BLaER1 (cell line): ENCODE data around the gene LBX1.

Experiments
- H3K27ac ChIP-seq: shearing (Covaris generic); formaldehyde crosslinking; 2 replicates; pipeline ENCODE4 v1.8.1; 2022
- H3K27me3 ChIP-seq: shearing (Covaris generic); formaldehyde crosslinking; 2 replicates; pipeline ENCODE4 v1.8.1; 2022
- H3K36me3 ChIP-seq: shearing (Covaris generic); formaldehyde crosslinking; 2 replicates; pipeline ENCODE4 v1.8.1; 2022
- H3K4me1 ChIP-seq: shearing (Covaris generic); formaldehyde crosslinking; 2 replicates; pipeline ENCODE4 v1.8.1; 2022
- H3K4me2 ChIP-seq: shearing (Covaris generic); formaldehyde crosslinking; 2 replicates; pipeline ENCODE4 v1.8.1; 2022
- H3K4me3 ChIP-seq: shearing (Covaris generic); formaldehyde crosslinking; 2 replicates; pipeline ENCODE4 v1.8.1; 2022
- H3K9ac ChIP-seq: shearing (Covaris generic); formaldehyde crosslinking; 2 replicates; pipeline ENCODE4 v1.8.1; 2022
- H3K9me3 ChIP-seq: shearing (Covaris generic); formaldehyde crosslinking; 2 replicates; pipeline ENCODE4 v1.8.1; 2022
- H4K20me1 ChIP-seq: shearing (Covaris generic); formaldehyde crosslinking; 2 replicates; pipeline ENCODE4 v1.8.1; 2022
- Cebpa-rat ChIP-seq: shearing (Covaris generic); IDR thresholded peaks from 2 replicates; pipeline ENCODE4 v1.8.1; 2022

LBX1 gene

DNA sequence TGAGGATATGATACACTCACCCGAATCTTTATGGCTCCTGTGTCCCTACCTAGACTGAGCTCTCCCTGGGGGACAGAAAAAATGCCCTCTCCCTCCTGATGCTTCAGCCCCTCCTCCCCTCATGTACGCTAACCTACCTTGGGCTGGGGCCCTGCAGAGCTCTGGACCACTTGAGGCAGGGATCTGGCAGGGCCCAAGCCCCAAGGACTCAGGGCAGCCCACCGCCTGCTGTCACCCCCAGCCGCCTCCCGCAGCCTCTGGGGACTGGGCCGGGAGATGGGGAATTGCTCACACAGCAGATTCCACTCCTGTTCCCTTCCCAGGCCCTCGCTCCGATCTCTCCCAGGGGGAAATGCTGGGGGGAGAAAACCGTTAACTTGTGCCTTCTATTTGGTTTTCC lies 32.9 kb upstream of the LBX1 start:
- TF ChIP-seq Cebpa-rat, result no peak
- no peaks in the 10 kb centered on the region for H3K4me1 ChIP-seq

DNA sequence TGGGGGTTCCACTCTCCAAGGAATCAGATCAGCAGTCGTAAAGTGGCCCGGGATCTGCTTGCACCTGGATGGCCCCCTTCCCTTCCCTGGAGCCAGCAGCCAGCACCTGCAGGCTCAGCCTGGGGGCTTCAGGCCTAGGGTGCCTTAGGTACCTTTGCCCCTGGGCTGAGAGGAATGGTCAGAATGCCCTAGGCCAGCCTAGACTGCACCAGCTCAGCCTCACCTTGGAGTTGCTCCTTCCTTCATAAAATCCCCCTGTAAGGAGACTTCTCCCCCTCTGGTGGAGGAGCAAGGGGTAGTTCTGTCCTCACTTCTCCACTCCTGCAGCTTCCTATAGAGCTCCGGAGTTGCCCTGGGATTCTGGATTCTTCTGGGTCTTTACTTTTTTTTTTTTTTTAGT lies 32.4 kb upstream of the LBX1 start:
- no peak overlapping the region for H3K4me3 ChIP-seq

More for the DNA sequence above, 32.9 kb upstream of the LBX1 start:
- no peaks in the 10 kb centered on the region for H3K27me3 ChIP-seq
- no peaks in the 10 kb centered on the region for H4K20me1 ChIP-seq
- peaks cover 12% of the 10 kb centered on the region for H3K9me3 ChIP-seq
- H3K36me3 ChIP-seq, result no peaks in the 10 kb centered on the region
- H3K4me3 ChIP-seq, result no peak overlapping the region
- no peak overlapping the region for H3K4me2 ChIP-seq
- no peak overlapping the region for H3K27ac ChIP-seq
- H3K9ac ChIP-seq, result no peak overlapping the region

GRCh38 chr10:101260764-101261481 lies 31.7 kb upstream of the LBX1 start:
- no peak for TF ChIP-seq Cebpa-rat
- H3K36me3 ChIP-seq, result no peaks in the 10 kb centered on the region
- H4K20me1 ChIP-seq, result no peaks in the 10 kb centered on the region
- no peak overlapping the region for H3K4me3 ChIP-seq
- H3K27ac ChIP-seq, result no peak overlapping the region
- no peaks in the 10 kb centered on the region for H3K4me1 ChIP-seq
- no peak overlapping the region for H3K9ac ChIP-seq
- peaks cover 12% of the 10 kb centered on the region for H3K9me3 ChIP-seq
- H3K4me2 ChIP-seq, result no peak overlapping the region
- H3K27me3 ChIP-seq, result no peaks in the 10 kb centered on the region

More for the DNA sequence above, 32.4 kb upstream of the LBX1 start:
- Histone ChIP-seq H3K4me2 (no peak overlapping the region), H3K9ac (no peak overlapping the region), H3K4me1 (no peaks in the 10 kb centered on the region), H3K27ac (no peak overlapping the region), H3K36me3 (no peaks in the 10 kb centered on the region), H3K27me3 (no peaks in the 10 kb centered on the region), H3K9me3 (peaks cover 12% of the 10 kb centered on the region), H4K20me1 (no peaks in the 10 kb centered on the region)
- no peak for TF ChIP-seq Cebpa-rat

- Histone ChIP-seq H3K27ac (no peak overlapping the region), H3K4me2 (no peak overlapping the region), H3K4me3 (no peak overlapping the region), H3K36me3 (no peaks in the 10 kb centered on the region), H3K4me1 (no peaks in the 10 kb centered on the region), H3K9me3 (peaks cover 12% of the 10 kb centered on the region), H3K9ac (no peak overlapping the region), H4K20me1 (no peaks in the 10 kb centered on the region), H3K27me3 (no peaks in the 10 kb centered on the region)
- TF ChIP-seq Cebpa-rat, result no peak
Observed at GRCh38 chr10:101258179-101258885, 29.1 kb upstream of the LBX1 start.

DNA sequence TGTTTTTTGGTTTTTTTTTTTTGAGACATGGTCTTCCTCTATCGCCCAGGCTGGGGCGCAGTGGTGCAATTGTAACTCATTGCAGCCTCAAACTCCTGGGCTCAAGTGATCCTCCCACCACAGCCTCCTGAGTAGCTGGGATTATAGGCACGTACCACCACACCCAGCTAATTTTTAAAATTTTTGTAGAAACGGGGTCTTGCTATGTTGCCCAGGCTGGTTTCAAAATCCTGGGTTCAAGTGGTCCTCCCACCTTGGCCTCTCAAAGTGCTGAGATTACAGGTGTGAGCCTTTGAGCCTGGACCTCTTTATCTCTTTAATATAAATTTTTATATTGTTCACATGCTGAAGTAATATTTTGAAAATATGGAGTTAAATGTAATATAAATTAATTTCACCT lies 28.2 kb upstream of the LBX1 start:
- H3K27ac ChIP-seq, result no peak overlapping the region
- H3K9me3 ChIP-seq, result peaks cover 12% of the 10 kb centered on the region
- H3K27me3 ChIP-seq, result no peaks in the 10 kb centered on the region
- TF ChIP-seq Cebpa-rat, result no peak
- no peaks in the 10 kb centered on the region for H4K20me1 ChIP-seq
- H3K4me1 ChIP-seq, result no peaks in the 10 kb centered on the region
- H3K4me3 ChIP-seq, result no peak overlapping the region
- no peaks in the 10 kb centered on the region for H3K36me3 ChIP-seq
- no peak overlapping the region for H3K4me2 ChIP-seq
- no peak overlapping the region for H3K9ac ChIP-seq

- Histone ChIP-seq H3K4me2 (no peak overlapping the region), H3K9me3 (peaks cover 12% of the 10 kb centered on the region), H4K20me1 (no peaks in the 10 kb centered on the region), H3K27ac (no peak overlapping the region), H3K9ac (no peak overlapping the region), H3K36me3 (no peaks in the 10 kb centered on the region), H3K4me1 (no peaks in the 10 kb centered on the region), H3K27me3 (no peaks in the 10 kb centered on the region), H3K4me3 (no peak overlapping the region)
- no peak for TF ChIP-seq Cebpa-rat
Observed at GRCh38 chr10:101257084-101257483, 27.8 kb upstream of the LBX1 start.

- H3K36me3 ChIP-seq, result no peaks in the 10 kb centered on the region
- no peak for TF ChIP-seq Cebpa-rat
- H3K27me3 ChIP-seq, result no peaks in the 10 kb centered on the region
- no peak overlapping the region for H3K9ac ChIP-seq
- no peak overlapping the region for H3K4me3 ChIP-seq
- peaks cover 12% of the 10 kb centered on the region for H3K9me3 ChIP-seq
- H3K27ac ChIP-seq, result no peak overlapping the region
- no peak overlapping the region for H3K4me2 ChIP-seq
- H3K4me1 ChIP-seq, result no peaks in the 10 kb centered on the region
- H4K20me1 ChIP-seq, result no peaks in the 10 kb centered on the region
Observed at GRCh38 chr10:101256387-101256786, 27.1 kb upstream of the LBX1 start.

GRCh38 chr10:101250136-101250535 lies 20.9 kb upstream of the LBX1 start:
- Histone ChIP-seq H3K4me1 (no peaks in the 10 kb centered on the region), H3K27ac (no peak overlapping the region), H3K4me2 (no peak overlapping the region), H3K27me3 (peaks cover 10% of the 10 kb centered on the region; the same call in 1 of the 2 replicates), H3K36me3 (no peaks in the 10 kb centered on the region), H3K9me3 (no peaks in the 10 kb centered on the region), H4K20me1 (no peaks in the 10 kb centered on the region), H3K4me3 (no peak overlapping the region), H3K9ac (no peak overlapping the region)
- TF ChIP-seq Cebpa-rat, result no peak

- Histone ChIP-seq H3K27me3 (peaks cover 10% of the 10 kb centered on the region; the same call in 1 of the 2 replicates), H3K27ac (no peak overlapping the region), H3K4me1 (no peaks in the 10 kb centered on the region), H3K9me3 (no peaks in the 10 kb centered on the region), H3K4me3 (no peak overlapping the region), H4K20me1 (no peaks in the 10 kb centered on the region), H3K36me3 (no peaks in the 10 kb centered on the region), H3K4me2 (no peak overlapping the region), H3K9ac (no peak overlapping the region)
- no peak for TF ChIP-seq Cebpa-rat
Observed at GRCh38 chr10:101249171-101249581, 19.9 kb upstream of the LBX1 start.

- no peak overlapping the region for H3K27ac ChIP-seq
- no peak overlapping the region for H3K4me2 ChIP-seq
- H3K36me3 ChIP-seq, result no peaks in the 10 kb centered on the region
- H4K20me1 ChIP-seq, result no peaks in the 10 kb centered on the region
- peaks cover 21% of the 10 kb centered on the region; the same call in 1 of the 2 replicates for H3K27me3 ChIP-seq
- no peaks in the 10 kb centered on the region for H3K9me3 ChIP-seq
- TF ChIP-seq Cebpa-rat, result no peak
- H3K4me1 ChIP-seq, result no peaks in the 10 kb centered on the region
- H3K9ac ChIP-seq, result no peak overlapping the region
- no peak overlapping the region for H3K4me3 ChIP-seq
Observed at GRCh38 chr10:101246639-101247038, 17.4 kb upstream of the LBX1 start.
